T-helper 2 cell treated with Interferon-gamma antibody and Interleukin-4, amounts not matched to agents 100 ng/mL and 5 ng/mL, for 36 hours (primary cell): ENCODE measurements around the gene NFATC4. TPM values are rescaled to one million over a fixed set of nuclear protein-coding genes. Genes with fewer than 3 reads are reported as not detected.

Experiments
- intact Hi-C: fragments of 100-400 bp; cut with micrococcal nuclease; formaldehyde crosslinking; loops from one replicate; pipeline ENCODE4 v1.15.1; 2023
- total RNA-seq: library from RNA; stranded (reverse); gene quantifications from 2 replicates; pipeline ENCODE4 v1.2.3, GENCODE V29; 2022

The NFATC4 gene
- total RNA-seq, 1 donor from 2014 or later, result 0.09 TPM

DNA sequence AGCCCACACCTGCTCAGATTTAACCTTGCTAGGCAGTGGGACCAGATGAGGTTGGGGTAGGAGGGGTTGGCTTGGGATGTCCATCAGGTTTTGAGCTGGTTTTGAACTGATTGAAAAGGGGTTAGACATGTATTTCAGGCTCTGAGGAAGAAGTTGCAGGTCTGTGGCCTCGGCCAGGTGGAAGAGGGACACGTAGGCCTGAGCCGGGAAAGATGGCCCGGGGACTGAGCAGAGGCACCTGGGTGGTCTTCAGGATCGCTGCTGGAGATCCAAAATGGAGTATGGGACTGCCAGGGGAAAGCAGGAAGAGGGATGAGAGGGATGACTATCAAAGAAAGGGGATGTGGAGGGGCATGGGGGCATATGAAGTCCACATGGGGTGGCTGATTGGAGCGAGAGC is 38.4 kb downstream of the NFATC4 start:
- intact Hi-C loops, result no loop called here

- intact Hi-C loops, result no loop called here
Observed at GRCh38 chr14:24407608-24408325, 39.8 kb downstream of the NFATC4 start.

GRCh38 chr14:24408764-24409163 is 40.8 kb downstream of the NFATC4 start:
- intact Hi-C loops, result no loop called here

DNA sequence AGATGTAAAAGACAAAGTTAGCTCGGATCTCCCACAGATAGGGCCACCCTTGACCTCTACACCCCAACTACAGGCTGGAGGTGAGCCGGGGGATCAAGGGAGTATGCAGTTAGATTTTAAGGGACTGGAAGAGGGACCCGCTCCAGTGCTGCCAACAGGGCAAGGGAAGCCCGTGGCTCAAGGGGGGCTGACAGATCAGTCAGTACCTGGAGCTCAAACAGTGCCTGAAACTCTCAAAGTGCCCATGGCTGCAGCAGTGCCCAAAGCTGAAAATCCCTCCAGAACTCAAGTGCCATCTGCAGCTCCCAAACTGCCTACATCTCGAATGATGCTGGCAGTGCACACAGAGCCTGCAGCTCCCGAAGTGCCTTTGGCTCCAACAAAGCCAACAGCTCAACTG is 41.2 kb downstream of the NFATC4 start:
- intact Hi-C loops, result no loop called here

DNA sequence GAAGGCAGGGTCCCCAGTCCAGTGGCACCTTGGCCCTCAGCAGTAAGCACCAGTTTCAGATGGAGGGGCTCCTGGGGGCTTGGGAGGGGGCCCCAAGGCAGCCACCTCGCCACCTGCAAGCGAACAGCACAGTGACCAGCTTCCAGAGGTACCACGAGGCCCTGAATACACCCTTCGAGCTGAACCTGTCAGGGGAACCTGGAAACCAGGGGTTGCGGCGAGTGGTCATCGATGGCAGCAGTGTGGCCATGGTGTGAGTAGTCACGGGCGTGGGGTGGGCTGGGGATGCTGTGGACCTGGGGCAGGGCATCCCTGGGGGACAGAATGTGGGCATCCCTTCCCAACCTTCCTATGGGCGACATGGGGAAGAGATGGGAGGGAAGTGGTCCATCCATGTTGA is 42.0 kb downstream of the NFATC4 start:
- intact Hi-C loops, result no loop called here

GRCh38 chr14:24411443-24412389 is 43.7 kb downstream of the NFATC4 start:
- intact Hi-C loops, result no loop called here

- intact Hi-C loops, result no loop called here
Observed at GRCh38 chr14:24414077-24414476, 46.1 kb downstream of the NFATC4 start.

GRCh38 chr14:24414732-24415420 is 46.9 kb downstream of the NFATC4 start:
- intact Hi-C loops, result no loop called here

GRCh38 chr14:24415421-24416253 is 47.7 kb downstream of the NFATC4 start:
- intact Hi-C loops, result no loop called here

- intact Hi-C loops, result no loop called here
Observed at GRCh38 chr14:24416254-24416931, 48.4 kb downstream of the NFATC4 start.

DNA sequence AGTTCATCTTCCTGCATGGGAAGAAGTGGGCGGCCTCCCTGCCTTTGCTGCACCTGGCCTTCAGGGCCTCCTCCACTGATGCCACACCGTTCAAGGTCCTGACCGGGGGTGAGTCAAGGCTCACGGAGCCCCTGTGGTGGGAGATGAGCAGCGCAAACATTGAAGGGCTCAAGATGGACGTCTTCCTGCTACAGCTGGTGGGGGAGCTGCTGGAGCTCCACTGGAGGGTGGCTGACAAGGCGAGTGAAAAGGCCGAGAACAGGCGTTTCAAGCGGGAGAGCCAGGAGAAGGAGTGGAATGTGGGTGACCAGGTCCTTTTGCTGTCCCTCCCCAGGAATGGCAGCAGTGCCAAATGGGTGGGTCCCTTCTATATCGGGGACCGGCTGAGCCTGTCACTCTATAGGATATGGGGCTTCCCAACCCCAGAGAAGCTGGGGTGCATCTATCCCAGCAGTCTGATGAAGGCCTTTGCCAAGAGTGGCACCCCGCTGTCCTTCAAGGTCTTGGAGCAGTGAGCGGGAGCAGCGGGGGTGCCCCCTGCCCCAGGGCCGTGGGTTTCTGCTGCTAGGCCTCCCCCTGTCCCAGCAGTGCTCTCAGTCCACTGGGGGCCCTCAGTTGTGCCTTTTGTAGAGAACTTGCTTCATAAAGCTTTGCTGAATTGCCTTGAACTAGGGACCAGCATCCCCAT is 49.1 kb downstream of the NFATC4 start:
- intact Hi-C loops, result no loop called here

DNA sequence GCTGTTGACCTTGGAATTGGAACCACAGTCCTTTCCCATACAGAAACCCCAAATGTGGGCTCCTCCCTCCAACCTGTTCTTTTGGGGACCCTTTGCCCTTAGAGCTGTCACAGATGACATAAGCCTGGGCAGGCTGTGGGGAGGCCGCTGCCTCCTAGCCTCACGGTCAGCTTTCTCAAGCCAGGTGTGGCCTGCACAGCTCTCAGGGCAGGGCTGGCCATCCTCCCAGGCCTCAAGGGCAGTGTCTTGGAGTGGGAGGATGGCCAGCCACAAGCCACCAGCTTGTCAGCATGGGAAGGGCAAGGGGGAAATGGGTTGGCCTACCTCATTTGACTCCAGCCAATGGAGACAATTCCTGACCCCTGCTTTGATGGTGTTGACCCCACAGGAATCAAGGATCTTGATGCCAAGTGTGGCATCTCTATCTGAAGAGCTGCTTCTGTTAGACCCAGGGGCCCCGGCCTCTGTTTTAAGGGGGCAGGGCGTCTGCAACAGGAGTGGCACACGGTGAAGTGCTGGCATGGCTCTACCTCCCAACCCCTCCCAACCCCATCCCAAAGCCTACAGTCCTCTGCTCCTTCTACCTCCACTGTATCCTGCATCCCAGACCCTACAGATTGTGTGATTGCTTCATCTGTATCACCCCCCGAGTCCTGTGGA is 50.0 kb downstream of the NFATC4 start:
- intact Hi-C loops, result no loop called here

DNA sequence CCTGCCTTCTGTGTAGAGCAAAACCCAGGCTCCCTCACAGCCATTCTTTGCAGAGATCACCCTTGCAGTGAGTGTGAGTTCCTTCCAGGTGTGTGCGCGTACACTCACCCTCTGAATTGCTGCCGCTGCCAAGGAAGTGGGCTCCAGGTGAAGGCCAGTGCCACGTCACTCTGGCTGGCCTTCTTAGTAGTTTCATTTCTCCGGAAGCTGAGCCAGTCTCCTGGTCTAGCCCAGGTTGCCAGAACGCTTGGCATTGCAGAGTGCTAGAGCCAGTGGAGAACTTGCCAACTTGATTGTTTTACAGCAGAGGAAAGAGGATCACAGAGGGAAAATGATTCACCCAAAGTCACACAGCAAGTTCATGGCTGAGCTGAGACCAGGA is 50.5 kb downstream of the NFATC4 start:
- intact Hi-C loops, result no loop called here

- intact Hi-C loops, result no loop called here
Observed at GRCh38 chr14:24422261-24422660, 54.3 kb downstream of the NFATC4 start.

DNA sequence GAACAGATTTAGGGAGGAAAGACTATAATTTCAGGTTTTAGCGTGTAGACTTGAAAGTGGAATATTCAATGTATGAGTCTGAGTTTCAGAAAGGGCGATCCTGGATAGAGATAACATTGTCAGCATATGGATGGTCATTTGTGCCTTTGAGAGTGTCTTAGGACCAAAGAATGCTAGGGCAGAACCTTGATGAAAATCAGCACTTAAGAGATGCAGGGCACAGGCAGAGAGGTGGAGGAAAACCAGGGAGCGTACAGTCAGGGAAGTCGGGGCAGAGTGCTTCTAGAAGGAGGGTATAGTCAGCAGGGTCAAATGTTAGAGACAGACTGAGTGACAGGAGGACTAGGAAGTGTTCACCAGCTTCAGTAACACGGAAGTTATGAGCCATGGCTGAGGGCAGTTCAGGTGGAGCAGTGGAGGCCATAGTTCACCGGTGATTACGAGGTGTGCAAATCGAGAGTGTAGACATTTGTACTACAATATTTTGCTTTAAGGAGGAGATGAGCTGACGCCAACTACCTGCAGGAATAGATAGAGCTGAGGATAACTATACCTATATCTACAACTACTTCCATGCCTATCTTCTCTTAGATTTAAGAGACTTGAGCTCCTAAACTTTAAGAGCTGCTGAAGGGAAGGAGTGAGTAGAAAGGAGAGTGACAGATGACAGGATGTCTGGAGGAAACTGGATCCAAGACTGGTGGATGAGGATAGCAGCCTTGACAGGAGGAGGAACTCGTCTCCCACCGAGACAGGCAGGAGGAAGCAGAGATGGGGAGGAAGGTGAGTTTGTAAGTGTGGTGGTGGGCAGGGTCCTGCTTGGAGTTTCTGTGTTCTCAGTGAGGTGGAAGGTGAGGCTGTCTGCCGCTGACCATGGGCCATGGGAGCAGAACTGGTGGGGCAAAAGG is 55.0 kb downstream of the NFATC4 start:
- intact Hi-C loops, result no loop called here

- intact Hi-C loops, result no loop called here
Observed at GRCh38 chr14:24425704-24426103, 57.7 kb downstream of the NFATC4 start.

DNA sequence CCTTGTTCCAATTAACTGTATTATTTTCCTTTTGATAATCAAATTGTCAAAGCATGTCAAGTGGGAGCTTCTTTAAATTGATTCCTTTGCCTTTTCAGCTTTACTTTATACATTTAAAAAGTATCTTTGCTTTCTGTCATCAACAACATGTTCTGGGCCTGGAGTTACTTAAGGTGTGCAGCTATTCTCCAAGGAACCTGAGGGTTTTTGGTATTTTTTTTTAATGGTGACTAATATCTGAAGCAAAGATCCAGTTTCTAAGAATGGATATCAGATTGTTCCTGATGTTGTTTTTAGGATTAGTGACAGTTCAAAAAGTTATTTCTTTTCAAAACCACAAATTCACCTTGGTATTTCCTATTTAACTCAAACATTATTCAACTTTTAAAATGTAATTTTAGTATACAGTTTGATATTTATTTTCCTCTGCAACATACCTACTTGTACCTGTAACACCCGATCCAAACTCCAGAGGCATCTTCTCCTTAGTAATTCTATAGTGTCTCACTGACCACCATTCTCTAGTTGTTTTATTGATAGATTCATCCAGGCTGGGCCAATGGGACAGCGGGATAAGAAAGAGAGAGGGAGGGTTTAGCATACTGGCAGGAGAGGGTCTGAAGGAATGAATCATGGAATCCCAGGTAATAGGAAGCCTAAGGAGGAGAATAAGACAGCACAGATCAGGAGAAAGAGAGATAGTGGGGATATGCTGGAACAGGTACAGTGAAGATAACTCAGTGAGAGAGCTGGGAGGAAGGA is 58.3 kb downstream of the NFATC4 start:
- intact Hi-C loops, result no loop called here
